GM19239 (cell line): ENCODE data around the gene DIP2C.
A peak's percentile ranks its signal among the peaks of the same experiment; 100 is the strongest.
"Not testable (repeated sequence)": the region's sequence is repeated elsewhere in the genome, so short reads cannot be mapped to it uniquely, and the experiment has no call there.

ENCODE experiments used
- DNase-seq: peaks from one replicate; pipeline ENCODE4 v3.0.0; 2011; ENCODE audit warnings: low spot score; ENCODE audit not compliant: insufficient read length
- FAIRE-seq: peaks from 2 replicates; lab custom pipeline; 2011; peaks lifted over from hg19 to GRCh38; lab: Jason Lieb, UNC

Gene DIP2C

DNA sequence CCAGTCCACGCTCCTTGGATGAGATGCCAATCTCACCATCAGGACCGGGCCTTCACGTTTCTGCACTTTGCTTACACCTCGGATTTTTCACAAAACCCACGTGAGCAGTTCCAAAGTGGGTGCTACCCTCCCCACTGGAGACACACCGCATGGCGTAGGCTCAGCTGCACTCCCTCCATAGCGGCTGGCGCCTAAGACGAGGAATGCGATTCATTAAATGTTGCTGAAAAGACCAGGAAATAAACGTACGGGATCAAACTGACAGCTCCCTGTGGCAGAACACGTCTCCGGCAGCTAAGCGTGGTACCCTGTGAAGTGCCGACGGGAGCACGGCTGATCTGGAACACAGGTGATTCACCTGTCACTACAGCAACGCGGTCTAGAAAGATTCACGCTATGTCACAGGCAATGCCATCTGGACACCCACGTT is 209.0 kb downstream of the DIP2C start:
- DNase-seq = no peak
- no peak for FAIRE-seq

DNA sequence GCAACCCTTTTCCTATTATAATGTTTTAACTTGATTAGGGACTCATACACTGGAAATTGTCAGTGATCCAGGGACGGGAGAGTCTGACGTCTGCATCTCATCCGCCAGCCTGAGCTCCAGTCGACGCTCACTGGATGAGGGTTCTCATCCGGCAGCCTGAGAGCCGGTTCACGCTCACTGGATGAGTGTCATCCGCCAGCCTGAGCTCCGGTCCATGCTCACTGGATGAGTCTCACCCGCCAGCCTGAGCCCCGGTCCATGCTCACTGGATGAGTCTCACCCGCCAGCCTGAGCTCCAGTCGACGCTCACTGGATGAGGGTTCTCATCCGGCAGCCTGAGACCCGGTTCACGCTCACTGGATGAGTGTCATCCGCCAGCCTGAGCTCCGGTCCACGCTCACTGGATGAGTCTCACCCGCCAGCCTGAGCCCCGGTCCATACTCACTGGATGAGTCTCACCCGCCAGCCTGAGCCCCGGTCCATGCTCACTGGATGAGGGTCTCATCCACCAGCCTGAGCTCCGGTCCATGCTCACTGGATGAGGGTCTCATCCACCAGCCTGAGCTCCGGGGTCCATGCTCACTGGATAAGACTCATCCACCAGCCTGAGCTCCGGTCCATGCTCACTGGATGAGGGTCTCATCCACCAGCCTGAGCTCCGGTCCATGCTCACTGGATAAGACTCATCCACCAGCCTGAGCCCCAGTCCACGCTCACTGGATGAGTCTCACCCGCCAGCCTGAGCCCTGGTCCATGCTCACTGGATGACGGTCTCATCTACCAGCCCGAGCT is 209.6 kb downstream of the DIP2C start:
- not testable (repeated sequence) for FAIRE-seq

DNA sequence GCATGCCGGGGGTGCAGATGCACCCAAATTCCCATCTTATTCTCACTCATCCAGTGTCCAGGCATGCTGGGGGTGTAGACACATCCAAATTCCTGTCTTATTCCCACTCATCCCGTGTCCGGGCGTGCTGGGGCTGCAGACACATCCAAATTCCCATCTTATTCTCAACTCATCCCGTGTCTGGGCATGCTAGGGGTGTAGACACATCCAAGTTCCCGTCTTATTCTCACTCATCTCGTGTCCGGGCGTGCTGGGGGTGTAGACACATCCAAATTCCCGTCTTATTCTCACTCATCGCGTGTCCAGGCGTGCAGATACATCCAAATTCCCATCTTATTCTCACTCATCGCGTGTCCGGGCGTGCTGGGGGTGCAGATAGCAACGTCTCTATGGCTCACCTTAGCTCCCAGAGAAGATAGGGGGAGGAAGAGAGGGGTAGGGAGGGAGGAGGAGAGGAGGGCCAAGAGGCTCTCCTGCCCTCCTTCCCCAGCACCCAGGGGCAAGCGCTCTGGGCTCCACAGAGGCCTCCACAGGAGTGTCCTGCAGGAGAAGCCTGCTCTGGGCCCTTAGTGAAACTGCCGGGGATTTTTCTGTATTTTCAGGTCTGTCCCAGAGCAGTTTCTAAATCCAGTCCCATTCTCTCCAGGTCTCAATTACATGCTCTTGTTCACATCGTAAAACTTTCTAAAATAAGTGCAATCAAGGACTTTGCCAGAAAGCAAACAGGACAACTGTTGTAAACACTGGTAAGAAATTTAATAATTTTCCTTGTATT is 210.8 kb downstream of the DIP2C start:
- DNase-seq (no peak), FAIRE-seq (no peak)

More for the DNA sequence above, 209.6 kb downstream of the DIP2C start:
- DNase-seq = not testable (repeated sequence)

DNA sequence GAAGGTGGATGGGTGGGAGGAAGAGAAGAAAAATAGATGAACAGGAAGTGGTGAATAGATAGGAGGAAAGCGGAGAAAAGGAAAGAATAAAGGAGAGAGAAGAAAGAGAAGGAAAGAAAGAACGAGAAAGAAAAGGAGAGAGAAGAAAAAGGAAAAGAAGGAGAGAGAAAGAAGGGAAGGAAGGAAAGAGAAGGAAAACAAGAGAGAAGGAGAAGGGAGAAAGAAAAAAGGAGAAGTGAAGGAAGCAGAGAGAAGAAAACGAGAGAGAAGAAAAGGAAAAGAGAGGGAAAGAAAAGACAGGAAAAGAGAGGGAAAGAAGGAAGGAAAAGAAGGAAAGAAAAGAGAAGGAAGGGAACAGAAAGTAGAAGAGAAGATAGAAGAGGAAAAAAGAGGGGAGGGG is 211.8 kb downstream of the DIP2C start:
- FAIRE-seq (no peak), DNase-seq (no peak)

DNA sequence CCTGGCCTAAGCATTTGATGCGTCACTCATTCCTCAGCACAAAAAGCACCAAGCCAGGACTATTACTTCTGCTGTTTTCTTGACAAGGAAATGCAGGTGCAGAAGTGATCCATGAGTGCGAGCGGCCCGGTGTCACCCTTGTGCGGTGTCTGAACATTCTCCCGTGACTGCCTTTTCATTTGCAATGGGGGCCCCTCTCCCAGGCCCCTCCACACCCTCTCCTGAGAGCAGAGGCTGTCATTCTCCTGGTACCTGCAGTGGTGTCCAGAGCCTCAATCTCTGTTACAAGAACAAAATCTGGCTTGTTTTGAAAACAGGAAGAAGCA is 213.1 kb downstream of the DIP2C start:
- FAIRE-seq (no peak), DNase-seq (no peak)

DNA sequence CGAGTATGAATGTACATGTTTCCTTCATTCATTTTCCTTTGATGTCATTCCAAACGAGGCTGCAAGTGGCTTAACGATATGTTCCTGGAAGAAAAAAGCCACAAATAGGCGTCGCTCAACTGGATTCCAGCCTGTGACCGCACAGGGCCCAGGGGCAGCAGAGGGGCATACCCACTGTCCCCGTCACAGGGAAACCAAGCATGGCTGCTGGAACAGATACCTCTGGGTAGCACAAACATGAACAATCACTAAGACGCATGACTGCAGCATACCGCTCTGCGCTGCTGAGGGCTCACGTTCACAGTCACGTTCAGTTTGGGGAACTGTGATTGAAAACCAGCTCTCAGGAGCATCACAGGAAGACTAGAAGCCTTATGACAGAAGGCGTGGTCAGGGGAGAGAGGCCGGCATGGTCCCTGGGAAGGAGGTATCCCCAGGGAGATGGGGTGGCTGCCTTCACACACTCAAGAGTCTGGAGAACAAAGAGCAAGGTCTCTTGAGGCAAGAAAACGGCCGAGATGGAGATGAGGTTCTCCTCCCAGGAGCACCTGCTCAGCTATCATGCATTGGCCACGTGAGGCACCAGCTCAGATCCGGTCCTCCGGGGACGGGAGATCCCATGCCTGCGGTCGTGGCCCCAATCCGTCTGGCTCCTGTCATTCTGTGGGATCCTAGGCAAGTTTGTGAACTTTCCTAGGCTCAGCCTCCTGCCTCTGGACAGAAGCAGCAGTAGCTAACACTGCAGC is 213.6 kb downstream of the DIP2C start:
- FAIRE-seq = no peak
- DNase-seq = no peak

DNA sequence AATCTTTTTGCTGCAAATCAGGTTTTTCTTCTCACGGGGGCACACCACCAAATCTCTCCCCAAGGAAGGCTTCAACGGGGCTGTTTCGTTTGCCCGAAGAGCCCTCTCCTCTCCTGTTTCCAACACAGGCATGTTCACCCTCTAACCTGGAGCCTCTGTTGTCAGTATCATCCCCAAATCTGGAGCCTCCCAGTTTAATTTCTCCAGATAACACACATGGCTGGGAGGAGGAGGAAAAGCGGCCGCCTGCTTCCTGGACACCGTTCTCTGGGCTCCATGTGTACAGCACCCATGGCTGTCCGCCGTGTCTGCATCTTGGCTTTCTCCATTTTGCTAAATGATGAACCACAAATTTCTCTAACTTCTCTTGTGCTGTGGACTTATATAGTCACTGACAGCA is 214.5 kb downstream of the DIP2C start:
- no peak for DNase-seq
- FAIRE-seq = no peak

DNA sequence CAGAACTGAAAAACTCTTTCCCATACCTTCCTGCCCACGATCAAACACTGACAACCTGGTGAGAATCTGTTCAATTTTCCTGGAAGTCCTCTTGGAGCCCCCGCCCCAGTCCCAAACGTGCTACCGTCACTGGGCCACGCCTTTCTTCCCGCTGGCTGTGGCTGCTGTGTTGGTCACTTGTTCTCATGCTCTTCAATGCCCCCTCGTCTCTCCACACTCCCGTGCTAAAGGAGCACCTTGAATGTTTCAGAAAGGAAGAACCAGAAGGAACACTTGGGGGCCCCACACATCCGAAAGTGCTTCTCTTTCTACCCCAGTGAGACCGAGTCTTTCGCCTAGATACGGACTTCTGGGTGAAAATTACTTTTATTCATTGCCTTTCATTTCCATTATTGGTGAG is 215.1 kb downstream of the DIP2C start:
- FAIRE-seq (no peak), DNase-seq (no peak)

DNA sequence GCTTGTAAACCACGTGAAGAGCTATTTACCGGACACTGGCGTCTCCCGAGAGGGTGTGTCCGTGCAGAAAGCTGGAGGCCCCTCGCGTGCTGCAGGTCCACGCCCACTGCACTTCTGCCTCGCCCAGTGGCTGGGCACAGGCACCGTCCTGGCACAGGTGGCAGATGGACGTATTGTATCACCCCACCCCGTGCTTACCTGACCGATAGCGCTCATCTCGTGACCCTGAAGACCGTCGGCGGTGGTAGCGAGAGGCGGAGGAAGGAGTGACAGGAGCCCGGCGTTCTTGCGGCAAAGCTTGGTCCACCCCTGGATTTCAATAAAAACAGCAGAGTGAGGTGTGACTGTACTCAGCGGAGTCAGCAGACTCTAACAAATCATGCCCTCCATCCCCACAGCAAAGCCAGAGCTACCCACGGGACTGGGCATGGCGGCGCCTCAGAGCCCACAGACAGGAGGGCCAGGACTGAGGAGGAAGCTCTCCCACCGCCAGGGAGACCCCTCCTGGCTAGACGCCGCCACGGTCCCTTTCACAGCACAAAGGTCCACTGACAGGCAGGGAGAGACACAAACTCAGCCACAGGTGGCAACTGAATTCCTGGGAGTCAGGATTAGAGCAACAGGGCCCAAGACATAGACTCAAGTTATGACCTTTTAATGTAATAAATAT is 217.1 kb downstream of the DIP2C start:
- no peak for FAIRE-seq
- no peak for DNase-seq

DNA sequence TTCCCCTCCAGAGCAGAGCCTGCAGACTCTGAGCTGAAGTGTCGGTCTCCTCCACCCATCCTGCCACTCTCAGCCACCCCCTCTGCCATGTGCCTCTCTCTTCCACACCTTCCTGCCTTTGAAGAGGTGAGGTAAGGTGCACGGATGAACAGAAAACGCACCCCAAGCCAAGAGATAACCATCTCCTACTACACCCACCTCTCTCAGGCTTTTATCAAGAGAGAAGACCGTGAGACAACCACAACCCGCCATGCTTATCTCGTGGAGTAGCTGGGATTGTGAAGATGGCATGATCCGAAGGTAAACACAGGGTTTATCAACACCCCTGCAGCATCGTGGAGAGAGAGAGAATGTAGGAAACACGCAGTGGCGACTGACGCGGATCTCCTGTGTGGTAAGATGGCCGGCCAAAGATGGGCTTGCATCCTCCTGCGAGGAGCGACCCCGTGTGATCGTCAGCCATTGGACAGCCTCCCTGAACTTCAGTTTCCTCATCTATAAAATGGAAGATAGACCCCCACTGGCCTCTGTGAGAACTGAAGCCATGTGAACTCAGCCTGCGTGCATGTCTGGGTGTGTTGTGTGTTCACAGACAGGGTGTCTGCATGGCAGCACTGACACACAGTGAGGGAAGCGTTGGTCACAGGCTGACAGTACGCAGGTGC is 219.0 kb downstream of the DIP2C start:
- FAIRE-seq (no peak), DNase-seq (no peak)

DNA sequence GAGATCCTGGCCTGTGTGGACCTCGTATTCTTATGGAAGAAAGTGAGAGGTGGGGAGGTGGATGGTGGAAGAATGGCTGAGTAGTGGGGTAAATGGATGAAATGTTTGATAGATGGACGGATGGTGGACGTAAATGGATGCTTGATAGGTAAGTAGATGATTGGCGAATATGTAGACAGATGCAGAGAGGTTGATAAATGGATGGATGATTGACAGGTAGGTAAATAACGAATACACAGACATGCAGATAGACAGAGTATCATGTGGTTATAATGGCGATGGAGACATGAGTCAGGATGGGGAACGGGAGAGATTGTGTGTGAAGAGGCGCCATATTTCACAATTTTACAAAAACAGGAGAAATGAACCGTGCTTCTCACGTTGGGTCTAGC is 219.5 kb downstream of the DIP2C start:
- FAIRE-seq = no peak
- DNase-seq = no peak

DNA sequence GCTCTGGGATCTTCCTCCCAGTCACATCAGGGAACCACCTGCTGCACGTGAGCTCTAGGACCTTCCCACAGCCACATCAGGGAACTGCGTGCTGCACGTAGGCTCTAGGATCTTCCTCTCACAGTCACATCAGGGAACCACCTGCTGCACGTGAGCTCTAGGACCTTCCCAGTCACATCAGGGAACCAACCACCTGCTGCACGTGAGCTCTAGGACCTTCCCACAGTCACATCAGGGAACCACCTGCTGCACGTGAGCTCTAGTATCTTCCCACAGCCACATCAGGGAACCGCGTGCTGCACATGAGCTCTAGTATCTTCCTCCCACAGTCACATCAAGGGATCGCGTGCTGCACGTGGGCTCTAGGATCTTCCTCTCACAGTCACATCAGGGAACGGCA is 229.7 kb downstream of the DIP2C start:
- DNase-seq (no peak), FAIRE-seq (no peak)

DNA sequence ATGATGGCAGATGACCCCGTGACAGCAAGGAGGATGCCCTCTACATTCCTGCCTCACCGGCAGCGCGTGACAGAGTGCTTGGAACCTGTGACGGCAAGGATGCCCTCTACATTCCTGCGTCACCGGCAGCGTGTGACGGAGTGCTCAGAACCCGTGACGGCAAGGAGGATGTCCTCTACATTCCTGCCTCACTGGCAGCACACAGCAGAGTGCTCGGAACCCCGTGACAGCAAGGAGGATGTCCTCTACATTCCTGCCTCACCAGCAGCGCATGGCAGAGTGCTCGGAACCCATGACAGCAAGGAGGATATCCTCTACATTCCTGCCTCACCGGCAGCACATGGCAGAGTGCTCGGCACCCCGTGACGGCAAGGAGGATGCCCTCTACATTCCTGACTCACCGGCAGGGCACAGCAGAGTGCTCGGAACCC is 231.0 kb downstream of the DIP2C start:
- no peak for DNase-seq
- FAIRE-seq = no peak

DNA sequence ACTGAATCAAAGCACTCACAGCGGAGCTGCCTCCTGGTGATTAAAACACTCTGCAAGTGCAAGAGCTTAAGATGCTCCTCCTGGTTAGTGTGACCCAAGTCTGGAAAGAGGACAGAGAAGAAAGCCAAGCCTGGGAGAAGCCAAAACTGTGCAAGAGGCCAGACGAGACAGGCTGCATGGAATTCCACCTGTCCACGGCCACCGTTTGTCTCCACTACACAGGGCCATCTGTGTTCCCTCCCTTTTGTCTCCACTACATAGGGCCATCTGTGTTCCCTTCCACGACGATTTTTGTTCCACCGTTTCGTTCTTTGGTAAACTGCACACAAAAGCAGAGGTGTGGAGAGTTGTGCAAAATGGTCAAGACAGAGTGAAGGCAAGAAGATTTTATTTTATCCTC is 233.0 kb downstream of the DIP2C start:
- DNase-seq (no peak), FAIRE-seq (no peak)

DNA sequence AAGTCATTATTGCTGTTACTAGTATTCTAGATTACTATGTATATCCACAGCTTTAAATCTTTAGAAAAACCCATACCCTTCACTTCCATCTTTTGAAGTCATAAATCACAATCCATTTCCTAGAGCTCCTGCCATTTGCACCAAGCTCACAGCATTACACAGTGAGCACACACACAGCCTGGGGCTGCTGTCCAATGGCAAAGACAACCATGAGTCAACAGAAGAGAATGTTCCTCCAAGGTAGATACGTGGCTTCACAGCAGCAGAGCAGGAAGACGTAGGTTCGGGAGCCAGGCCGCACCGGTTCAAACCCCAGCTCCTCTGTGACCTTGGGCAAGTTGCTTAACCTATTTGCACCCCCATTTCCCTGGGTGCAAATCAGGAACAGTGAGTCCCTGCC is 234.6 kb downstream of the DIP2C start:
- FAIRE-seq (no peak), DNase-seq (no peak)

DNA sequence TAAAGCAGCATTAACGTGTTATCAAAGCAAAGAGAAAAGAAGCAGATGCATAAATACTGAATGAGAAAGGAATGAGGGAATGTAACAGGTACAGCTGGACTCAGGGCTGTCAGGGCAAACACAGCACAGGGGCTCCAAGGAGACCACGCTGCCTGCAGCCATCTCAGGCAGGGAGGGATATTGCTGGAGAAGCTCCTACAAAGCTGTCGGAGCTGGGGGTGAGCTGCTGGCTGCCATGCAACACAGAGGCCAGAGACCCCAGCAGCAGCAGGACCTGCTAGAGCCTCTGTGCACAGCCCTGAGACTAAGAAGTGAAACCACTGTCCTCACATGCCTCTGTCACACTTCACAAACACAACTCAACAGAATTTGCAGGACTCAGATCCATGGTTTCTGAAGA is 235.8 kb downstream of the DIP2C start:
- DNase-seq (no peak), FAIRE-seq (no peak)

DNA sequence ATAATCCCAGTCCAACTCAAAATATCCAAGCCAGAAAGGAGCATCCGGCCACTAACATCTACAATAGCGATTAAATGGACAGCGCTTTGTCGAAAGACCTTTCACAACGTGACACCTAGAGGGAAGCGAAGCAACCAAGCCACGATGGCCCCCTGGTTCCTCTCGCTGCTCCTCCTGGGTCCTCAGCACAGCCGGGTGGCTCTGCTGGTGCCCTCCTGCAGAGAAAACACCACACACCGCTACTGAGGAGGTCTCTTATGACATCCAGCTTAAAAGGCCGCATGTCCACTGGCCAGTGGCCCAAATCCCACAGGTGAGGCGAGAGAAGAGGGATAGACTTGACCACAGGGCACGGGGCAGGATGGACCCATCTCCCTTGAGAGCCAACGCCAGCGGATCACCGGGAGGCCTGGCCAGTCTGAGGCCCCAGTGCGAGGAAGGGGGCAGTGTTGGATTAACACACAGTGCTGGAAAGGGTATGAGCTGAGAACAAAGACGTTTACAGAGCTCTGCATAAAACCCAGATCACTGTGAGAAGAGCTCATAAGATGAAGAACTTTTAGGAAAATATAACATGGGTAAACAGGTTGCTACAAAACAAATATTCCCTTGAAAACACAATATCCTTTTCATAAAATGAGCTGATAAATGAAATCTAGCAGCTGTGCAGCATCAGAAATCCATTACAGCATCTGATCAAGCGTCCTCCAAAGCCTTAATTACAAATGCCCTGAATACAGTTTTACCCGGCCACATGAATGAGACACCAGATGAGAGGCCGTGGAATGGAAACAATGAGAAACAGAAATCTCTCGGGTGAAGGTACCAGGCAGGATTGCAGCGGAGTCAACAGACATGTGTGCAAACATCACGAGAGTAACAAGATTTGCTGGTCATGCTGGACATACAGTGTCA is 236.7 kb downstream of the DIP2C start:
- no peak for DNase-seq

DNA sequence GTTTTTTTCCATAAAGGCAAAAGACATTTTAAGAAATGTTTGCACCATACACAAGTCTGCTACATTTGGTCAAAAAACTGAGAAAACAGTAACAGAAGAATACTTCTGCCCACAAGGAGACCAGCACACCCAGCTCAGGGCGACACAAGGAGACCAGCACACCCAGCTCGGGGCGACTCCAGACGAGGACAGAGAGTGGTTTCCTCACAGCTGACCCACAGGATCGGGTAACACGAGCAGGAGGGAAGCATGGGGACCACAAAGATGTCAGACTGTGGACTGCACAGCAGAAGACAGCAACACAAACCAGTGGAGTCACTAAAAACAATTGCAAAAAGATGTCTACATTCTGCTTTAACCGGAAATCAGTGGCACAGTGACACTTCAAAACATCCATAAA is 237.6 kb downstream of the DIP2C start:
- FAIRE-seq (no peak), DNase-seq (no peak)

More for the DNA sequence above, 236.7 kb downstream of the DIP2C start:
- no peak for FAIRE-seq

DNA sequence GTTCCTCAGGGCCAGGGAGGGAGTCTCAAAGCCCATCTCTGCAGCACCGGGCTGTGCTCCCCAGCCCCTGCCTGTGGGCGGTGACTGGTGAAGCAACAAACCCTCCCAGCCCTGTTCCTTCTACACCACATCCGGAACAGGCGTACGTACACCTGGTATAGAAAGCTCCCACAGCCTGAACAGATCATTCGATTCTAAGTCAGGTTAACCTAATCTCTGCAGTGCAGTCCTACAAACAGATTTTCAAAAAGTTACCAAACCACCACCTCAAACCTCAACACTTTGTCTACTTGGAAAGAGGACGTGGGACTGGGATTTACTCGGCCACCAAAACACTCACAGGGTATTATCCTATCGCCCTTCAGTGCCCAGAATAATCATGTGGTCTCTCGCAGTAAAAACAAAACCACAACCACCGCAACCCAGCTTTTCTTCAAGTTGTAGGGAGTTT is 238.4 kb downstream of the DIP2C start:
- DNase-seq (peak; percentile 63), FAIRE-seq (no peak)
